ENCODE data around the gene MED14. TPM values are rescaled to one million over a fixed set of nuclear protein-coding genes. Genes with fewer than 3 reads are reported as not detected.

Gene MED14
- total and polyA plus RNA-seq, 2 of the 8 experiments (the other 6 are each of a cell fraction or from before 2014, with no cell fraction given), result 79.7 to 117 TPM

- TF ChIP-seq CBX5 (IDR thresholded peaks at IDR 0.05; ENCODE audit: low read depth, low read length) (no peak), KDM5A (IDR thresholded peaks at IDR 0.05; ENCODE audit: low read length) (no peak), RBBP5 (IDR thresholded peaks at IDR 0.05; ENCODE audit: borderline replicate concordance, low read depth, low read length) (no peak), SAP30 (IDR thresholded peaks at IDR 0.05; ENCODE audit: insufficient read depth, insufficient replicate concordance, low read length) (no peak), CHD1 (IDR thresholded peaks at IDR 0.05; ENCODE audit: low read depth, low read length) (no peak), EP300 (IDR thresholded peaks at IDR 0.05; ENCODE audit: borderline replicate concordance in 1 of 2, low read depth in 2 of 2, low read length in 2 of 2) (no peak), CHD7 (IDR thresholded peaks at IDR 0.05; ENCODE audit: insufficient replicate concordance, low read length) (no peak), RXRA (IDR thresholded peaks at IDR 0.05; ENCODE audit: insufficient read depth, low read depth, low read length) (no peak), BACH1 (IDR thresholded peaks at IDR 0.05; ENCODE audit: low read length) (no peak)
Observed at GRCh38 chrX:40749681-40750494, 14.5 kb upstream of the MED14 start (continued).
